Calu3 (cell line): ENCODE results near the gene KTN1. TPM values are rescaled to one million over a fixed set of nuclear protein-coding genes. Genes with fewer than 3 reads are reported as not detected.

Experiments
- BruUV-seq: library from RNA; stranded (reverse); fragments of 400-500 nt; replicated peaks from 2 replicates; lab custom pipeline; 2021; lab: Mats Ljungman, UMichigan
- CTCF ChIA-PET: fragments of 300-600 bp; sonication (Branson Sonifier 250); formaldehyde crosslinking; loops from one replicate; lab custom pipeline; 2022; ENCODE audit warnings: antibody characterized with exemption; lab: Charles Lee
- DNase-seq: peaks from one replicate; pipeline ENCODE4 v3.0.0; 2022
- H3K27ac Mint-ChIP-seq: one replicate; pipeline ENCODE4 v1.8.0; 2022; ENCODE audit warnings: mixed read lengths; ENCODE audit not compliant: unreplicated experiment
- H3K27me3 Mint-ChIP-seq: one replicate; pipeline ENCODE4 v1.8.0; 2022; ENCODE audit warnings: mixed read lengths; ENCODE audit not compliant: unreplicated experiment
- H3K36me3 Mint-ChIP-seq: one replicate; pipeline ENCODE4 v1.8.0; 2022; ENCODE audit warnings: mild to moderate bottlenecking, moderate library complexity, mixed read lengths; ENCODE audit not compliant: insufficient read depth, unreplicated experiment
- H3K4me1 Mint-ChIP-seq: one replicate; pipeline ENCODE4 v1.8.0; 2022; ENCODE audit warnings: mild to moderate bottlenecking, low read depth, mixed read lengths; ENCODE audit not compliant: unreplicated experiment
- H3K4me3 Mint-ChIP-seq: one replicate; pipeline ENCODE4 v1.8.0; 2022; ENCODE audit warnings: mild to moderate bottlenecking, low read depth, moderate library complexity, mixed read lengths; ENCODE audit not compliant: unreplicated experiment
- H3K9me3 Mint-ChIP-seq: one replicate; pipeline ENCODE4 v1.8.0; 2022; ENCODE audit warnings: low read depth, mixed read lengths; ENCODE audit not compliant: unreplicated experiment
- CTCF ChIP-seq: fragments of 200-600 bp; IDR thresholded peaks from one replicate; pipeline ENCODE4 v1.8.0; 2022; ENCODE audit warnings: antibody characterized with exemption; ENCODE audit not compliant: unreplicated experiment
- intact Hi-C: fragments of 100-400 bp; cut with micrococcal nuclease; formaldehyde crosslinking; loops from one replicate; pipeline ENCODE4 v1.10.0; 2022; ENCODE audit not compliant: unreplicated experiment
- total RNA-seq: library from RNA; stranded (reverse); gene quantifications from 2 replicates; pipeline ENCODE4 v1.2.3, GENCODE V29; 2022

The KTN1 gene
- total RNA-seq, 1 experiment from 2014 or later = 141 TPM

- CTCF ChIA-PET = no interaction called here
- peaks cover 14% of the 10 kb centered on the region for H3K36me3 Mint-ChIP-seq
- intact Hi-C loops = no loop called here
- no peak for DNase-seq
- H3K9me3 Mint-ChIP-seq = no peaks in the 10 kb centered on the region
- no peaks in the 10 kb centered on the region for H3K4me1 Mint-ChIP-seq
- no peak for TF ChIP-seq CTCF
- no peaks in the 10 kb centered on the region for H3K27me3 Mint-ChIP-seq
- no TSS peak for BruUV-seq
- no peak overlapping the region for H3K27ac Mint-ChIP-seq
- no peak overlapping the region for H3K4me3 Mint-ChIP-seq
These were observed 87.8 kb downstream of the KTN1 start for GRCh38 chr14:55667801-55668200.

- H3K27ac Mint-ChIP-seq = no peak overlapping the region
- BruUV-seq = no TSS peak
- no peaks in the 10 kb centered on the region for H3K27me3 Mint-ChIP-seq
- no peak for TF ChIP-seq CTCF
- H3K9me3 Mint-ChIP-seq = no peaks in the 10 kb centered on the region
- DNase-seq = no peak
- no peaks in the 10 kb centered on the region for H3K4me1 Mint-ChIP-seq
- CTCF ChIA-PET = no interaction called here
- H3K4me3 Mint-ChIP-seq = no peak overlapping the region
- H3K36me3 Mint-ChIP-seq = peaks cover 12% of the 10 kb centered on the region
- intact Hi-C loops = no loop called here
These were observed 91.6 kb downstream of the KTN1 start for GRCh38 chr14:55671641-55672040.

- CTCF ChIA-PET = interaction anchor here (0.5 kb wide), 1 partner anchor 246 kb away, joined by 3 read pairs; no protein-coding TSS in a partner anchor
- BruUV-seq = no TSS peak
- no peak for TF ChIP-seq CTCF
- Mint-ChIP-seq H3K36me3 (peaks cover 12% of the 10 kb centered on the region), H3K4me3 (no peak overlapping the region), H3K27me3 (no peaks in the 10 kb centered on the region), H3K27ac (no peak overlapping the region), H3K4me1 (no peaks in the 10 kb centered on the region), H3K9me3 (no peaks in the 10 kb centered on the region)
- intact Hi-C loops = no loop called here
- no peak for DNase-seq
These were observed 93.0 kb downstream of the KTN1 start for GRCh38 chr14:55673048-55673447.

- no peaks in the 10 kb centered on the region for H3K27me3 Mint-ChIP-seq
- H3K36me3 Mint-ChIP-seq = peaks cover 5% of the 10 kb centered on the region
- no peak for DNase-seq
- no peak overlapping the region for H3K4me3 Mint-ChIP-seq
- no peaks in the 10 kb centered on the region for H3K4me1 Mint-ChIP-seq
- CTCF ChIA-PET = no interaction called here
- TF ChIP-seq CTCF = no peak
- intact Hi-C loops = loop anchor here (5.0 kb wide), 1 partner anchor 234 kb away; no protein-coding TSS in a partner anchor
- no TSS peak for BruUV-seq
- H3K27ac Mint-ChIP-seq = no peak overlapping the region
- H3K9me3 Mint-ChIP-seq = no peaks in the 10 kb centered on the region
These were observed 101.1 kb downstream of the KTN1 start for GRCh38 chr14:55681096-55681495.
